Neural crest cell (in vitro differentiated cells): ENCODE measurements around the gene E2F6. TPM values are rescaled to one million over a fixed set of nuclear protein-coding genes. Genes with fewer than 3 reads are reported as not detected.
A peak's percentile ranks its signal among the peaks of the same experiment; 100 is the strongest.

Experiments
- DNase-seq: peaks from one replicate; pipeline ENCODE4 v3.0.0; 2021; ENCODE audit warnings: low read depth, mixed read lengths, low spot score
- H3K27ac Mint-ChIP-seq: one replicate; pipeline ENCODE4 v1.8.0; 2021; ENCODE audit warnings: mild to moderate bottlenecking, mixed read lengths; ENCODE audit not compliant: unreplicated experiment
- H3K27me3 Mint-ChIP-seq: 2 replicates; pipeline ENCODE4 v1.8.0; 2021; ENCODE audit warnings: low read depth, mild to moderate bottlenecking, mixed read lengths
- H3K36me3 Mint-ChIP-seq: 2 replicates; pipeline ENCODE4 v1.8.0; 2021; ENCODE audit warnings: low read depth, mild to moderate bottlenecking, mixed read lengths
- H3K4me1 Mint-ChIP-seq: 2 replicates; pipeline ENCODE4 v1.8.0; 2021; ENCODE audit warnings: mixed read lengths
- H3K4me3 Mint-ChIP-seq: one replicate; pipeline ENCODE4 v1.8.0; 2021; ENCODE audit warnings: mild to moderate bottlenecking, mixed read lengths
- H3K9me3 Mint-ChIP-seq: 2 replicates; pipeline ENCODE4 v1.8.0; 2021; ENCODE audit warnings: mixed read lengths
- CTCF ChIP-seq: fragments of 200-600 bp; sonication (generic); conservative IDR thresholded peaks from 2 replicates; pipeline ENCODE4 v1.5.0; 2021; ENCODE audit warnings: antibody characterized with exemption, mild to moderate bottlenecking
- total RNA-seq: library from RNA; stranded (reverse); gene quantifications from 2 replicates; pipeline ENCODE4 v1.2.1, GENCODE V29; 2021

Gene E2F6
- total RNA-seq, 1 donor from 2014 or later = 28.5 TPM

DNA sequence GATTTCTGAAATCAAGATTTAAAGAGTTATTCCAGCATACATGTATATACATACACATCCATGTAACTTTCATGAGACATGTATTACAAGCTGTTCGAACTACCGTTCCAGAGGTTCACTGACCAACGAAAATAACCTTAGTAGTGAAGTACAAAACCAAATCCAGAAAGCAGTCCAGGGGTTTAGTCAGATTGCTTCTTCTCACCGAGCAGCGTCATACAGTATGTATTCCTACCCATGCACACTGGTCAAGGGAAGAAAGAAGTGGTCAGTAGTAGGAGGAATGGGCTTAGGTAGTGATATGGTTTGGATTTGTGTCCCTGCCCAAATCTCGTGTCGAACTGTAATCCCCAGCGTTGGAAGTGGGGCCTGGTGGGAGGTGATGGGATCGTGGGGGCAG, 45.3 kb downstream of the E2F6 start:
- Mint-ChIP-seq H3K4me1 (no peaks in the 10 kb centered on the region), H3K27me3 (no peaks in the 10 kb centered on the region), H3K36me3 (no peaks in the 10 kb centered on the region), H3K27ac (no peak overlapping the region), H3K9me3 (peaks cover 7% of the 10 kb centered on the region), H3K4me3 (no peak overlapping the region)
- TF ChIP-seq CTCF = no peak
- DNase-seq = no peak

DNA sequence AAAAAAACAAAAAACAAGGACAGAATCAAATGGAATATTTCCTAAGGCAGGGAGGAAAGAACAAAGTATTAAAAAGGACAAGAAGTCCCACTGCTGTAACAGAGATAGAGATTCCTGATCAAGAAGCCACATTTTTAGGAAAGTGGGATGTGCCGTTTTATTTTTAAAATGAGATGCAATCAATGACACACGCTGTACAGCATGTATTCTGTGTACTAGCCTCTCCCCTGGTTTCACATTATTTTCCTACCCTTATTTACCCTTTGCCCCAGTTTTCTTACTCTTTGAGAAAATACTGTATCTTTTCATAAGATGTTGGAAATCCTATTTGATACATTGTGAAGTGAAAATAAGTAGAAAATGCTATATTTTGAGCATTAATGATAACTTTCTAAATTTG, 45.8 kb downstream of the E2F6 start:
- no peak overlapping the region for H3K27ac Mint-ChIP-seq

GRCh38 chr2:11419781-11420180, 46.2 kb downstream of the E2F6 start:
- H3K4me3 Mint-ChIP-seq = no peak overlapping the region
- H3K9me3 Mint-ChIP-seq = peaks cover 7% of the 10 kb centered on the region
- H3K27ac Mint-ChIP-seq = no peak overlapping the region
- H3K4me1 Mint-ChIP-seq = peaks cover 1% of the 10 kb centered on the region
- H3K27me3 Mint-ChIP-seq = no peaks in the 10 kb centered on the region
- no peak for DNase-seq
- H3K36me3 Mint-ChIP-seq = no peaks in the 10 kb centered on the region
- no peak for TF ChIP-seq CTCF

More for the DNA sequence above, 45.8 kb downstream of the E2F6 start:
- Mint-ChIP-seq H3K4me3 (no peak overlapping the region), H3K9me3 (peaks cover 7% of the 10 kb centered on the region), H3K27me3 (no peaks in the 10 kb centered on the region), H3K4me1 (no peaks in the 10 kb centered on the region), H3K36me3 (no peaks in the 10 kb centered on the region)
- no peak for DNase-seq
- TF ChIP-seq CTCF = no peak

DNA sequence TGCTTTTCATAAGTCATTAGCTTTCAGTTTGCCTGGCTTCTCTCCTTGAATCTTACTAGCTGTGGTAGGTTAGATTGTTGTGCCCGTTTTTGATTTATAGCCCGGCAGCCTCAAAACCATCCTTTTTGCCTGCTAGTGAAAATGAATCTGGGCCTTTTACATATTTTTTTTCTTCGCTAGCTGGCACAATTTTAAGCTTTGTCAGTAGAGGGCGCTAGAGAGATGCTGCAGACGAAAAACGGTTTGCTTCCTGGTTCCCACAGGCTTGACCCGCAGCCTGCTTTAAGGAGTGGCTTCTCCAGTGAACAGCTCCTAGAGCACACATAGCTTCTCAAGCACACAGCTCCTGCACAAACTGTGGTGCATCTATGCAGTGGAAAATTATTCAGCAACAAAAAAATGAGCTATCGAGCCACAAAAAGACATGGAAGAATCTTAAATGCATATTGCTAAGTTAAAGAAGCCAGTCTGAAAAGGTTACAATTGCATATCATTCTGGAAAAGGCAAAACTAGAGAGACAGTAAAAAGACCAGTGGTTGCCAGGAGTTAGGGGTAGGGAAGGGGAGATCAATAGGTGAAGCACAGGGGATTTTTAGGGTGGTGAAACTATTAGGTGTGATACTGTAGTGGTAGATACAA, 47.9 kb downstream of the E2F6 start:
- H3K36me3 Mint-ChIP-seq = no peaks in the 10 kb centered on the region

GRCh38 chr2:11416931-11417330, 49.0 kb downstream of the E2F6 start:
- Mint-ChIP-seq H3K4me3 (no peak overlapping the region), H3K27ac (no peak overlapping the region), H3K9me3 (peaks cover 7% of the 10 kb centered on the region), H3K27me3 (no peaks in the 10 kb centered on the region), H3K36me3 (no peaks in the 10 kb centered on the region), H3K4me1 (peaks cover 15% of the 10 kb centered on the region)
- DNase-seq = no peak
- TF ChIP-seq CTCF = no peak

More for the DNA sequence above, 47.9 kb downstream of the E2F6 start:
- Mint-ChIP-seq H3K27me3 (no peaks in the 10 kb centered on the region), H3K9me3 (peaks cover 7% of the 10 kb centered on the region), H3K4me1 (peaks cover 7% of the 10 kb centered on the region), H3K27ac (no peak overlapping the region), H3K4me3 (no peak overlapping the region)
- peak; percentile 60 for TF ChIP-seq CTCF
- no peak for DNase-seq
